ENCODE data around the gene HGFAC. TPM values are rescaled to one million over a fixed set of nuclear protein-coding genes. Genes with fewer than 3 reads are reported as not detected.

The HGFAC gene
- under 1 TPM in 1 of 3 donors, not detected in 2; 0.95 TPM for total RNA-seq
- long read RNA-seq, donor 1, partial matches to known transcripts, result 0 of 1 reads
- long read RNA-seq, donor 1, other reads (novel, unspliced or antisense), result 1 of 1 reads
- long read RNA-seq, donor 2, result 0 reads

GRCh38 chr4:3441501-3442459, at the start of gene HGFAC:
Gene HGFAC, plus strand, starts transcription at chr4:3441968. Its CDS starts 34 bp downstream, at chr4:3442002.
- no peaks in the 10 kb centered on the region for H3K9me3 ChIP-seq
- DNase-seq (peak in 2 of 3 donors; percentile 19 to 46), ATAC-seq (no peak)
- intact Hi-C loops (cut with DNase I, micrococcal nuclease), result loop anchor here in 1 of 2 donors (5.0 kb wide), 1 partner anchor 94 kb away; no protein-coding TSS in a partner anchor
- H3K4me3 ChIP-seq, result no peak within 1 kb of the TSS
- no peaks in the 10 kb centered on the region for H3K36me3 ChIP-seq (ENCODE audit: low read depth)
- TF ChIP-seq CTCF (IDR thresholded peaks at IDR 0.05), result no peak
- no peaks in the 10 kb centered on the region for H3K4me1 ChIP-seq (ENCODE audit: low read depth)

- no peak for DNase-seq
- no peak overlapping the region for H3K4me3 ChIP-seq
- no peak for ATAC-seq
- no peaks in the 10 kb centered on the region for H3K9me3 ChIP-seq
- H3K4me1 ChIP-seq (ENCODE audit: low read depth), result peaks cover 2% of the 10 kb centered on the region
- H3K36me3 ChIP-seq (ENCODE audit: low read depth), result no peaks in the 10 kb centered on the region
- TF ChIP-seq CTCF (IDR thresholded peaks at IDR 0.05), result no peak
- intact Hi-C loops (cut with DNase I, micrococcal nuclease), result no loop called here
Measured at GRCh38 chr4:3392321-3392720, 49.4 kb upstream of the HGFAC start.

DNA sequence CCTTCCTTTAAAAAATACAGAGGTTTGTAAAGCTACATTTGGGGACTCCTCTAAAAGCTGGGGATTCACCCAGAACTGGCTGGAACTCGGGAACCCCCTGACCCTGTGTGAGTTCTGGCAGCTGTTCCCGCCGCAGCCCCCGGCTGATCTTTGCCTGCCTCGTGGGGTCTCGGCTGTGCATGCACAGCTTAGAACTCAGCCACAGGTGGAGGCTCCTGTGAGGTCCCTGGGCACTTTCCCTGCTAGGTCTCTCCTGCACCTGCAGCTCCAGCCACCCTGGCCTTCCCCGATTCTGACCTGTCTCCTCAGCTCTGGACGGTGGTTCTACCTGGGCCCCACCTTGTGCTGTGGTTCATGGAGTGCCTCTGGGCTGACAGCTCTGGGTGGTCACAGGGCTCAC, 48.6 kb upstream of the HGFAC start:
- TF ChIP-seq CTCF (IDR thresholded peaks at IDR 0.05), result no peak
- peaks cover 2% of the 10 kb centered on the region for H3K4me1 ChIP-seq (ENCODE audit: low read depth)
- no peak for ATAC-seq
- no peaks in the 10 kb centered on the region for H3K36me3 ChIP-seq (ENCODE audit: low read depth)
- H3K9me3 ChIP-seq, result no peaks in the 10 kb centered on the region
- no peak for DNase-seq
- H3K4me3 ChIP-seq, result no peak overlapping the region
- intact Hi-C loops (cut with DNase I, micrococcal nuclease), result no loop called here

- intact Hi-C loops (cut with DNase I, micrococcal nuclease), result no loop called here
- ATAC-seq, result no peak
- DNase-seq, result no peak
Measured at GRCh38 chr4:3396600-3396999, 45.2 kb upstream of the HGFAC start.

GRCh38 chr4:3397128-3397527, 44.6 kb upstream of the HGFAC start:
- no peak for DNase-seq
- H3K36me3 ChIP-seq (ENCODE audit: low read depth), result no peaks in the 10 kb centered on the region
- no peak overlapping the region for H3K4me3 ChIP-seq
- H3K9me3 ChIP-seq, result no peaks in the 10 kb centered on the region
- TF ChIP-seq CTCF (IDR thresholded peaks at IDR 0.05), result no peak
- ATAC-seq, result no peak
- no peaks in the 10 kb centered on the region for H3K4me1 ChIP-seq (ENCODE audit: low read depth)
- intact Hi-C loops (cut with DNase I, micrococcal nuclease), result no loop called here

More at GRCh38 chr4:3396600-3396999, 45.2 kb upstream of the HGFAC start:
- no peaks in the 10 kb centered on the region for H3K9me3 ChIP-seq
- H3K4me1 ChIP-seq (ENCODE audit: low read depth), result no peaks in the 10 kb centered on the region
- H3K4me3 ChIP-seq, result no peak overlapping the region
- no peaks in the 10 kb centered on the region for H3K36me3 ChIP-seq (ENCODE audit: low read depth)
- no peak for TF ChIP-seq CTCF (IDR thresholded peaks at IDR 0.05)
